ENCODE data around the gene MRPS9. TPM values are rescaled to one million over a fixed set of nuclear protein-coding genes. Genes with fewer than 3 reads are reported as not detected.

MRPS9 gene
- total and polyA plus RNA-seq, 2 experiments from 2014 or later: 12.8 to 22.2 TPM

DNA sequence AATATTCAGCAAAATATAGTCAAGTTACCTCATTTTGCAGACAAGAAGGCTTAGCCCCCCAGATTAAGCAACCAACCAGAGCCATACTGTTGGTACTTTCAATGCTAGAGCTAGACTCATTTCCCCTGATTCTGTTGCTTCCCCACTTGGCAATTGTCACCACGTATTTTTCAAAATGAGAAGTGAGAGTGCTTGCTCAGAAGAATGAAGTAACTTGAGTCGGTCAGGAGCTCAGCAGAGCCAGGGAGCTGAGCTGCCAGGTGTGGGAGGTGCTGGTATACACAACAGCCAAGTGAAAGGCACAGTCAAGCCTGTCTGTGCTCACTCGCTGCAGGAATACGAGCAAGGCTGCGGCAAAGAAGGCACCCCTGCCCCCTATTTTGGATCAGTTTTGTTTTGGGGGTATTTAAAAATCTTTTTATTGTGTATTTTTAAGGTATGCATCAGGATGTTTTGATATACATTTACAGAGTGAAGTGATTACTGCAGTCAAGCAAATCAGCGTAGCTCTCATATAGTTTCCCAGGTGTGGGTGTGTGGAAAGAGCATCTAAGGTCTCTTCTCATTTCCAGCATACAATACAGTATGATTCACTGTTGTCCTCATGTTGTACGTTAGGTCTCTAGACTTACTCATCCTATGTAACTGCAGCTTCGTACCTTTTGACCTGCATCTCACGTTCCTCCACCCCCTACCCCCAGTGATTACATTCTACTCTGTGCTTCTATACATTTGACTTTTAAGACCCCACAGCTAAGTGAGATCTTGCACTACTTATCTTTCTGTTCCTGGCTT is 62.4 kb downstream of the MRPS9 start:
- Histone ChIP-seq H3F3A (ENCODE audit: insufficient read depth) (no peaks in the 10 kb centered on the region), H2AFZ (no peak overlapping the region), H3K9me3 (ENCODE audit: low read depth) (no peaks in the 10 kb centered on the region), H3K79me2 (ENCODE audit: insufficient read depth) (no peaks in the 10 kb centered on the region), H4K20me1 (ENCODE audit: insufficient read depth) (no peaks in the 10 kb centered on the region), H3K4me3 (no peak overlapping the region), H3K36me3 (ENCODE audit: low read depth) (no peaks in the 10 kb centered on the region; the same call in 1 of the 2 replicates), H3K27ac (no peak overlapping the region), H3K4me1 (ENCODE audit: insufficient read depth) (0 out of 2 replicates have a peak, but pooled peaks cover 2% of the 10 kb centered on the region), H3K4me2 (ENCODE audit: unreplicated experiment) (no peak overlapping the region), H3K27me3 (replicated peaks; ENCODE audit: insufficient read depth) (no peaks in the 10 kb centered on the region), H3K9me2 (ENCODE audit: insufficient read depth) (no peaks in the 10 kb centered on the region), H3K9ac (no peak overlapping the region)
- TF ChIP-seq EZH2 (IDR thresholded peaks at IDR 0.05; ENCODE audit: insufficient read depth, poor library complexity, severe bottlenecking) (no peak), EZH2phosphoT487 (IDR thresholded peaks at IDR 0.05; ENCODE audit: insufficient read depth, low read depth) (no peak)
- 89 to 91% methylated on average over 9 of the region's 9 CpGs for WGBS, 2 experiments (ENCODE audit: low coverage in 1 of 2, low lambda C conversion rate in 2 of 2, missing lambda C conversion rate in 2 of 2)
- no peak for DNase-seq
- in situ Hi-C loops (cut with MboI): loop anchor here (25.0 kb wide), 1 partner anchor 437 kb away; no protein-coding TSS in a partner anchor

DNA sequence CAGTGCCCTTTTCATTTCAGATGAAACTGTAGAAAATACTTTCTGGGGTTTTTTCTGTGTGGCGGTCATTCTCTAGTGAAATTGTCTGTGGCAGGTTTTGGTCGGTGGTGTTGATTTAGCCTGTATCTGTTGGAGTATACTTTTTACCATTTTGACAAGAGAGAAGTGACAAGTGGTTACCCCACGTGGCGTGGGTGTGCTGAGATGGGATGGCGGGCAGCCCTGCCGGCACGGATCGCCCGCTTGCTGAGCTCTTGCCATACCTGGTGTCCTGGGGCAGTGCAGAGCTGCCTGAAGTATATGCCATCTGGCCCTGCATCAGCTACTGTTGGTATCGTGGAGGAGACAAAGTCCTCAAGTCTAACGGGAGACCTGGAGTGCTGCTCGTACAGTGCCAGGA is 64.1 kb downstream of the MRPS9 start:
- no peak for TF ChIP-seq EZH2phosphoT487 (IDR thresholded peaks at IDR 0.05; ENCODE audit: insufficient read depth, low read depth)
- no peak for TF ChIP-seq EZH2 (IDR thresholded peaks at IDR 0.05; ENCODE audit: insufficient read depth, poor library complexity, severe bottlenecking)
- in situ Hi-C loops (cut with MboI): loop anchor here (25.0 kb wide), 1 partner anchor 435 kb away; no protein-coding TSS in a partner anchor
- H3K4me3 ChIP-seq: no peak overlapping the region

DNA sequence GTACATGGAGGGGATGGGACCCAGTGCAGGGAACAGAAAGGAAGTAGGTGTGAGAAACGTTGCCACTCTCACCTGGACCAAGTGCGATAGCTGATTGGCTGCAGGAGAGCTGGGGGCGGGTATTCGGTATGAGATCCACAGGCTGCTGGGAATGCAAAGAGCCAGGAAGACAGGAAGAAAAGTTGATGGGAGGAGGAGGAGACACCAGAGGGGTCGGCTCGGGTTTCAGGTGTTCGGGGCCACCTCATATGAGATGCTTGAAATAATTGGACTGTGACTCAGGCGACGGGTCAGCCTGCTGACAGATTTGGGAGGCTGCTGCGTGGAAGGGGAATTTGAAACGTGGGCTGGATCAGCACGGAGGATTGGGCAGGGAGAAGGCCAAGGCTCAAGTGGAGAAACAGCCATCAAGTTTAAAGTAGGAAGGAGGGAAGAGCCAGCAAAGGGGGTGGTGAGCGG is 65.1 kb downstream of the MRPS9 start:
- Histone ChIP-seq H3K4me1 (ENCODE audit: insufficient read depth) (0 out of 2 replicates have a peak, but pooled peaks cover 2% of the 10 kb centered on the region), H3K36me3 (ENCODE audit: low read depth) (no peaks in the 10 kb centered on the region; the same call in 1 of the 2 replicates), H3K79me2 (ENCODE audit: insufficient read depth) (no peaks in the 10 kb centered on the region), H3F3A (ENCODE audit: insufficient read depth) (no peaks in the 10 kb centered on the region), H3K9ac (no peak overlapping the region), H3K4me2 (ENCODE audit: unreplicated experiment) (peak overlapping the region; percentile 20), H3K9me3 (ENCODE audit: low read depth) (no peaks in the 10 kb centered on the region), H3K9me2 (ENCODE audit: insufficient read depth) (no peaks in the 10 kb centered on the region), H3K27me3 (replicated peaks; ENCODE audit: insufficient read depth) (no peaks in the 10 kb centered on the region), H3K4me3 (no peak overlapping the region), H4K20me1 (ENCODE audit: insufficient read depth) (no peaks in the 10 kb centered on the region), H3K27ac (no peak overlapping the region), H2AFZ (no peak overlapping the region)
- 43 to 45% methylated on average over 13 of the region's 13 CpGs for WGBS, 2 experiments (ENCODE audit: low coverage in 1 of 2, low lambda C conversion rate in 2 of 2, missing lambda C conversion rate in 2 of 2)
- DNase-seq: peak; percentile 55
- in situ Hi-C loops (cut with MboI): loop anchor here (25.0 kb wide), 1 partner anchor 434 kb away; no protein-coding TSS in a partner anchor
- no peak for TF ChIP-seq EZH2 (IDR thresholded peaks at IDR 0.05; ENCODE audit: insufficient read depth, poor library complexity, severe bottlenecking)

More for the DNA sequence above, 64.1 kb downstream of the MRPS9 start:
- no peak overlapping the region for H3K27ac ChIP-seq
- 0 out of 2 replicates have a peak, but pooled peaks cover 2% of the 10 kb centered on the region for H3K4me1 ChIP-seq (ENCODE audit: insufficient read depth)
- no peaks in the 10 kb centered on the region for H3K79me2 ChIP-seq (ENCODE audit: insufficient read depth)
- no peaks in the 10 kb centered on the region for H4K20me1 ChIP-seq (ENCODE audit: insufficient read depth)
- no peak overlapping the region for H3K4me2 ChIP-seq (ENCODE audit: unreplicated experiment)
- WGBS, 2 experiments (ENCODE audit: low coverage in 1 of 2, low lambda C conversion rate in 2 of 2, missing lambda C conversion rate in 2 of 2): 87 to 89% methylated on average over 12 of the region's 12 CpGs
- H3K36me3 ChIP-seq (ENCODE audit: low read depth): no peaks in the 10 kb centered on the region; the same call in 1 of the 2 replicates
- H3K27me3 ChIP-seq (replicated peaks; ENCODE audit: insufficient read depth): no peaks in the 10 kb centered on the region
- no peak for DNase-seq
- H3F3A ChIP-seq (ENCODE audit: insufficient read depth): no peaks in the 10 kb centered on the region
- H3K9ac ChIP-seq: no peak overlapping the region
- H2AFZ ChIP-seq: no peak overlapping the region
- no peaks in the 10 kb centered on the region for H3K9me3 ChIP-seq (ENCODE audit: low read depth)
- no peaks in the 10 kb centered on the region for H3K9me2 ChIP-seq (ENCODE audit: insufficient read depth)

DNA sequence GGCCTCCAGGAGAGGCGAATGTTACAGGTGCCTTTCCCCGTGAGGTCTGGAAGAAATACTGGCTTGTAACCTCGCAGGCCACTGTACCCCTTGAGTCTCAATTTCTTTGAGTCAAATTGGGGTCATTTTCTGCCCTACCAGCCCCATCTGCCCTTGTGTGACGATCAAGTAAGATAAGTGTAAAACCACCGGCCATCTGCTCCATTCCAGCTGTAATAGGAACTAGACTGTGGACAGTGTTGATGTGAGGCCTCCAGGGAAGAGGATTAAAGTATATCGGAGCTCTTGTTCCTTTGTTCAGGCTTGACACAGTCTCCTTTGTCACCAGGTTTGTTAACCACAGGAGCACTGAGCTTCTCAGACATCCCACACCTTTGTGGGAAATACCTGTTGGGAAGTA is 65.6 kb downstream of the MRPS9 start:
- H3K9ac ChIP-seq: no peak overlapping the region
- WGBS, 2 experiments (ENCODE audit: low coverage in 1 of 2, low lambda C conversion rate in 2 of 2, missing lambda C conversion rate in 2 of 2): 72 to 81% methylated on average over 6 of the region's 6 CpGs
- TF ChIP-seq EZH2phosphoT487 (IDR thresholded peaks at IDR 0.05; ENCODE audit: insufficient read depth, low read depth) (no peak), EZH2 (IDR thresholded peaks at IDR 0.05; ENCODE audit: insufficient read depth, poor library complexity, severe bottlenecking) (no peak)
- H4K20me1 ChIP-seq (ENCODE audit: insufficient read depth): no peaks in the 10 kb centered on the region
- no peaks in the 10 kb centered on the region for H3K79me2 ChIP-seq (ENCODE audit: insufficient read depth)
- DNase-seq: no peak
- no peaks in the 10 kb centered on the region for H3F3A ChIP-seq (ENCODE audit: insufficient read depth)
- in situ Hi-C loops (cut with MboI): loop anchor here (25.0 kb wide), 1 partner anchor 434 kb away; no protein-coding TSS in a partner anchor
- no peak overlapping the region for H3K27ac ChIP-seq
- no peaks in the 10 kb centered on the region for H3K9me3 ChIP-seq (ENCODE audit: low read depth)
- no peaks in the 10 kb centered on the region for H3K9me2 ChIP-seq (ENCODE audit: insufficient read depth)
- H3K27me3 ChIP-seq (replicated peaks; ENCODE audit: insufficient read depth): no peaks in the 10 kb centered on the region
- H3K4me1 ChIP-seq (ENCODE audit: insufficient read depth): 0 out of 2 replicates have a peak, but pooled peaks cover 2% of the 10 kb centered on the region
- H3K4me3 ChIP-seq: no peak overlapping the region
- H3K36me3 ChIP-seq (ENCODE audit: low read depth): no peaks in the 10 kb centered on the region
- peak overlapping the region; percentile 20 for H3K4me2 ChIP-seq (ENCODE audit: unreplicated experiment)
- no peak overlapping the region for H2AFZ ChIP-seq
